ENCODE results near the gene SNX32.
"Not testable (repeated sequence)": the region's sequence is repeated elsewhere in the genome, so short reads cannot be mapped to it uniquely, and the experiment has no call there.

SNX32 gene

DNA sequence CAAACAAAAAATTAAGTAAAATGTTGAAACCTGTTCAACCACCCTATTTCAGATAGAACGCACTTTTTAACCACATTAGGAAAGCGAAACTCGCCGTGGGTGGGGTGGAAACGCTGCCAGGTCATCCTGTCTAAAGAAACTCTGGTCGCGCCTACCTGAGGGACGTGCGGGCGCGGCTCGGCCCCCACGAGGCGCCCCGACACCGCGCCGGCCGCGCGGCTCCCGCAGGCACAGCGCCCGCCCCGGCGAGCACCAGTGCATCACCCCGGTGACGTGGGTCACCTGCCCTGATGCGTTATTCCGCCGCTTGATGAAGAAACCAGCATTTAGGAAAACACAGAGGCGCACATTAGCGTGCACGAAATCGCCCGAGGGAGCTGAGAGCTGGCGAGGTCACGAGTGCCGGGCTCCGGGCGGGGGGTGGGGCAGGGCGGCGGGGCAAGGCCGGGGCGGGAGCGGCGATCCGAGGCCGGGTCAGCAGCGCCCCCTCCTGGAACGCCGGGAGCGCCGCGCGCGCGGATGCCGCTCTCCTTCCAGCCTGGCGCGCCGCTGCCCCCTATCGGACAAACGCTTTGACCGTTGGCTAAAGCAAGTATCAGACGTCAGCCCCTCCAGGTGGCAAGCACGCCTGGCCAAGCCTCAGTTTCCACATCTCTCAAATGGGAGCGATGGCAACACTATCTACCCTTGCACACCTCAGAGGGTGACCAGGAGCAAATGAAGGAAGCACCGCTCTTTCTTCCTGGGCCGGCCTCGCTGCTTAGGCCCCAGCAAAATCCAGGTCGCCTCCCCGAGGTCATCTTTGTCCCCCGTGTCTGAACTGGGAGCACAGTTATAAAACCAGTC, 15.7 kb upstream of the SNX32 start:
- peak overlapping the region; percentile 58 to 78 for H3K27ac ChIP-seq
- TF ChIP-seq, protein P1, sequence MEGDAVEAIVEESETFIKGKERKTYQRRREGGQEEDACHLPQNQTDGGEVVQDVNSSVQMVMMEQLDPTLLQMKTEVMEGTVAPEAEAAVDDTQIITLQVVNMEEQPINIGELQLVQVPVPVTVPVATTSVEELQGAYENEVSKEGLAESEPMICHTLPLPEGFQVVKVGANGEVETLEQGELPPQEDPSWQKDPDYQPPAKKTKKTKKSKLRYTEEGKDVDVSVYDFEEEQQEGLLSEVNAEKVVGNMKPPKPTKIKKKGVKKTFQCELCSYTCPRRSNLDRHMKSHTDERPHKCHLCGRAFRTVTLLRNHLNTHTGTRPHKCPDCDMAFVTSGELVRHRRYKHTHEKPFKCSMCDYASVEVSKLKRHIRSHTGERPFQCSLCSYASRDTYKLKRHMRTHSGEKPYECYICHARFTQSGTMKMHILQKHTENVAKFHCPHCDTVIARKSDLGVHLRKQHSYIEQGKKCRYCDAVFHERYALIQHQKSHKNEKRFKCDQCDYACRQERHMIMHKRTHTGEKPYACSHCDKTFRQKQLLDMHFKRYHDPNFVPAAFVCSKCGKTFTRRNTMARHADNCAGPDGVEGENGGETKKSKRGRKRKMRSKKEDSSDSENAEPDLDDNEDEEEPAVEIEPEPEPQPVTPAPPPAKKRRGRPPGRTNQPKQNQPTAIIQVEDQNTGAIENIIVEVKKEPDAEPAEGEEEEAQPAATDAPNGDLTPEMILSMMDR (IDR thresholded peaks at IDR 0.05), result peak; percentile 100
- peak overlapping the region; percentile 82 for H3K4me3 ChIP-seq
- DNase-seq (ENCODE audit: low spot score), result peak; percentile 92

DNA sequence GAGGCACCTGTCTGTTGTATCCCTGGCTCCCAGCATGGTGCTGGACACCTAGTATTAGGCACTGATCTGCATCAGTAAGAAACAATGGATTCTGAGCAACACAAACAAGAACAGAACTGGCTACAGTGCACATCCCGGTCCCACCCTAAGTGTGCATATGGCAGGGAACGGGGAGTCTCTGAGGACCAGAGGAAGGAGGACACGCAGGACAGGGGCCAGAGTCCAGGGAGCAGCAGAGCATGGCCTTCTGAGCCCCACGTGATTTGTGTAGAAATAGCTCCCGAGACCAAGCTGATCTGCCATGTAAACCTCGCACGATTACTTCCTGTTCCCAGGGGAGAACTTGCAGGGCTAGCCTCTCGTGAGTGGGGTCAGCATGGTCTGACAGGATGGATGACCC, 12.7 kb upstream of the SNX32 start:
- TF ChIP-seq, protein P1 (IDR thresholded peaks at IDR 0.05), result no peak
- no peak overlapping the region for H3K4me3 ChIP-seq
- no peak for DNase-seq (ENCODE audit: low spot score)
- no peak overlapping the region for H3K27ac ChIP-seq

DNA sequence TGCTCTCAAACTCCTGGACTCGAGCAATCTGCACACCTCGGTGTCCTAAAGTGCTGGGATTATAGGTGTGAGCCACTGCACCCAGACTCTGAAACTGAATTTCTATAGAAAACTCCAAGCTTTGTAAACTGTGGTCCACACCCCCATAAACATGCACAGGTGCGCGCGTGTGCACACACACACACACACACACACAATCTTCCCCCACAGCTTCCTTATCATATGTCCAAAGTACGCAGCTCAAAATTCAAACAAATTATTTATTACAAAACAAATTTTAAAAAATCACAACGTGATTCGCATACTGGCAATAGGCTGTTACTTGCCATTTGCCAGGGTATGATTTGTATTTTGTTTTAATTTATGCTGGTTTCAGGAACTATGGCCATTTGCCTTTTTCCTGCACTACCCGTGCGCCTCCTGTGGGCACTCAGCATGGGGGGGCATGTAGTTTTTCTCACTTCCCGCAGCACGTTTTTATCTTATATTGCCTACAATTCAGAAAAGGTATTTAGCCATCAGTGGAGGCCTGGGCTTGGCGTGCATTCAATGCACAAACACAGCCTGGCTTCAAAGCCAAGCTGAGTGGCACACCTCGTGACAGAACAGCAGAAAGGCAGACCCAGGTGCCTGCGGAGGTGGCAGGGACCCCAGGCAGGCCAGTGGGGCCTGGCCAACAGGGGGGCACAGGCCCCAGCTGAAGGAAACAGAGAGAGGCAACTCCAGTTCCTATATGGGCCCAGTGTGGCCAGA, 10.8 kb upstream of the SNX32 start:
- TF ChIP-seq, protein P1 (IDR thresholded peaks at IDR 0.05), result no peak
- no peak for DNase-seq (ENCODE audit: low spot score)
- H3K27ac ChIP-seq, result no peak overlapping the region
- H3K4me3 ChIP-seq, result no peak overlapping the region

DNA sequence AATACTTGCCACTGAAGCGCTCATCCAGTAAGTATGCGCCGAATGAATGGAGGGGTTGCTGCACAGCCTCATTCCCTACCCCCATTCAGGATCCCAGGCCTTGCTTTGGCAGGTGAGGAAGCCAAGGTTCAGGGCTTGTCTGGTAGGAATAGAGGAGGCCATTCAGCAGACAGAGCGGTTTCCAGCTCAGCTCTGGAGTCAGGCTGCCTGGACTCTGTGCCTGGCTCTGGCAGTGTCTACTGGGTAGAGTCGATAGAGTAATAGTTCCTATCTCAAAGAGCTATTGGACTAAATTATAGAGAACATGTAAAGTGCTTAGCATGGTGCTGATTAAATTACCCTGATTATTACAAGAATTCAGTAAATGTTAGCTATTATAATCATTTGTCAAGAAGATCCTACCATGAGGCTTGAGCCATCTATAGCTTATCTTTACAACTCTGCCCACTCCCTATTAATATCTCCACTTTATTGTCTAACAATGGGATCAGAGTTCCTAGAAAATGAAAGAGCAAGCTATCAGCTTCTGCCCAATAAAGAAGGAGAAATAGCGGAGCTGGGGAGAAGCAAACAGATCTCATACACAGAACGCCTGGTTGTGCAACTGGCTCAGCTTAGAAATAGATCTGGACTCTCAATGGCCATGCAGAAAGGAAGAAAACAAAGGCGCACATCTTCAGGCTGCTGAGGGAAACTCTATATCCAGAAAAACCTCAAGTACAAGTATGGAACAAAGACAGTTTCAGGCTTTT, 6.6 kb upstream of the SNX32 start:
- Histone ChIP-seq H3K27ac (no peak overlapping the region), H3K4me3 (no peak overlapping the region)
- no peak for DNase-seq (ENCODE audit: low spot score)
- TF ChIP-seq, protein P1 (IDR thresholded peaks at IDR 0.05), result no peak

DNA sequence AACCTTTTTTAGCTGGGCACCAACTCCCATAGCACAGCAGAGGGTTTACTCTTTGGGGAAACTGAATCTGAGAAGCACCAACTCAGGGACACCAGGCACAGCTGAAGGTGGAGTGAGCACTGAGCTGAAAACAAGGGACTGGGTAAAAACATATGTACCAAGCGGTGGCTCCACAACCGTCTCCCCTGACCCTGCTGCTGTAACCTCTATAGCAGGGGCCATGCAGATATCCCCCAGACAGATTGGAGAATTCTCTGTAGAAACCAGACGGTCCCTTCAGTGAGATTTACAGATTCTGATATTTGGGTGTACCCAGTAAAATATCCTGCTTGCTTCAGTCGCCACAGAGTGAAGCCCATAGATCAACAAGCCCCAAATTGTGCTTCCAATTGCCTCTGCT, 4.3 kb upstream of the SNX32 start:
- TF ChIP-seq, protein P1 (IDR thresholded peaks at IDR 0.05), result no peak
- Histone ChIP-seq H3K4me3 (no peak overlapping the region), H3K27ac (no peak overlapping the region)
- DNase-seq (ENCODE audit: low spot score), result no peak

DNA sequence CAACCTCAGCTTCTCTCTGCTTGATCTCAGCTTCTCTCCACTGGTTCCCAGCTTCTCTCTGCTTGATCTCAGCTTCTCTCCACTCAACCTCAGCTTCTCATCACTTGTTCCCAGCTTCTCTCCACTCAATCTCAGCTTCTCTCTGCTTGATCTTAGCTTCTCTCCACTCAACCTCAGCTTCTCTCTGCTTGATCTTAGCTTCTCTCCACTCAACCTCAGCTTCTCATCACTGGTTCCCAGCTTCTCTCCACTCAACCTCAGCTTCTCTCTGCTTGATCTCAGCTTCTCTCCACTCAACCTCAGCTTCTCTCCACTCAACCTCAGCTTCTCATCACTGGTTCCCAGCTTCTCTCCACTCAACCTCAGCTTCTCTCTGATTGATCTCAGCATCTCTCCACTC, 1.5 kb upstream of the SNX32 start:
- DNase-seq (ENCODE audit: low spot score); H3K27ac ChIP-seq; H3K4me3 ChIP-seq: not testable (repeated sequence)

DNA sequence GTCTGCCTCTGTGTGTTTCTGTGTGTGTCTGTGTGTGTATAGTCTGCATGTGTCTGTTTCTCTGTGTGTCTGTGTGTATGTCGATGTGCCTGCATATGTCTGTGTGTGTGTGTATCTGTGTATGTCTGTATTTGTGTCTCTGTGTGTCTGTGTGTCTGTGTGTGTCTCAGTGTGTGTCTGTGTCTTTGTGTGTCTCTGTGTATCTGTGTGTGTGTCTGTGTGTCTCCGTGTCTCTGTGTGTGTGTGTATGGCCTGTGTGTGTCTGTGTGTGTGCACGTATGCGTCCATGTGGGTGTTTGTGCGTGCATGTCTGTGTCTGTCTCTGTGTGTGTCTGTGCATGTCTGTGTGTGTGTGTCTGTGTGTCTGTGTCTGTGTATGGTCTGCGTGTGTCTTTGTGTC, 439 bp downstream of the SNX32 start:
- DNase-seq (ENCODE audit: low spot score), result no peak
- H3K4me3 ChIP-seq, result peak overlapping the region; percentile 82
- no peak overlapping the region for H3K27ac ChIP-seq
- TF ChIP-seq, protein P1 (IDR thresholded peaks at IDR 0.05), result no peak
